Measurements from ENCODE around the gene TSPOAP1. TPM values are rescaled to one million over a fixed set of nuclear protein-coding genes. Genes with fewer than 3 reads are reported as not detected.

TSPOAP1 gene
- total RNA-seq, 4 donors from 2014 or later = 0.72 to 1.6 (median 1.0) TPM

- Histone ChIP-seq H3K36me3 (no peaks in the 10 kb centered on the region), H3K27me3 (no peaks in the 10 kb centered on the region), H3K27ac (no peak overlapping the region), H3K4me3 (no peak overlapping the region), H3K9me3 (no peaks in the 10 kb centered on the region), H3K4me1 (no peaks in the 10 kb centered on the region)
- intact Hi-C loops (cut with DNase I; ENCODE audit: low total_unique reads) (no loop called here), in situ Hi-C loops (cut with MboI; ENCODE audit: low sequenced_read_pairs in 4 of 4) (no loop called here)
- no peak for DNase-seq
- ATAC-seq = no peak
- no peak for TF ChIP-seq CTCF (IDR thresholded peaks at IDR 0.05 in 4 of 5, conservative IDR thresholded peaks at IDR 0.05 in 1 of 5)
- TF ChIP-seq POLR2A (IDR thresholded peaks at IDR 0.05) = no peak
Measured at GRCh38 chr17:58282442-58282841, 46.2 kb downstream of the TSPOAP1 start.

GRCh38 chr17:58281511-58282011 is 47.0 kb downstream of the TSPOAP1 start:
- Histone ChIP-seq H3K27ac (no peak overlapping the region), H3K4me3 (no peak overlapping the region), H3K36me3 (no peaks in the 10 kb centered on the region), H3K4me1 (no peaks in the 10 kb centered on the region), H3K9me3 (no peaks in the 10 kb centered on the region), H3K27me3 (no peaks in the 10 kb centered on the region)
- intact Hi-C loops (cut with DNase I; ENCODE audit: low total_unique reads) = no loop called here
- ATAC-seq (no peak), DNase-seq (no peak)
- in situ Hi-C loops (cut with MboI; ENCODE audit: low sequenced_read_pairs in 4 of 4) = no loop called here
- no peak for TF ChIP-seq POLR2A (IDR thresholded peaks at IDR 0.05)
- TF ChIP-seq CTCF (IDR thresholded peaks at IDR 0.05 in 4 of 5, conservative IDR thresholded peaks at IDR 0.05 in 1 of 5) = no peak

- intact Hi-C loops (cut with DNase I; ENCODE audit: low total_unique reads) (no loop called here), in situ Hi-C loops (cut with MboI; ENCODE audit: low sequenced_read_pairs in 4 of 4) (no loop called here)
- Histone ChIP-seq H3K27ac (no peak within 1 kb of the TSS), H3K4me3 (no peak within 1 kb of the TSS), H3K36me3 (no peaks in the 10 kb centered on the region), H3K4me1 (no peaks in the 10 kb centered on the region), H3K9me3 (no peaks in the 10 kb centered on the region), H3K27me3 (no peaks in the 10 kb centered on the region)
- no peak for TF ChIP-seq CTCF (IDR thresholded peaks at IDR 0.05 in 4 of 5, conservative IDR thresholded peaks at IDR 0.05 in 1 of 5)
- no peak for TF ChIP-seq POLR2A (IDR thresholded peaks at IDR 0.05)
- DNase-seq (no peak), ATAC-seq (no peak)
Measured at GRCh38 chr17:58280480-58281217, 47.9 kb downstream of the TSPOAP1 start, which contains the start of gene MPO. Gene MPO (minus strand): TSS chr17:58280935. CDS start chr17:58280758, 177 bp downstream.

GRCh38 chr17:58279736-58280479 is 48.7 kb downstream of the TSPOAP1 start:
- in situ Hi-C loops (cut with MboI; ENCODE audit: low sequenced_read_pairs in 4 of 4) (no loop called here), intact Hi-C loops (cut with DNase I; ENCODE audit: low total_unique reads) (no loop called here)
- Histone ChIP-seq H3K27ac (no peak overlapping the region), H3K4me1 (no peaks in the 10 kb centered on the region), H3K4me3 (peak overlapping the region in 1 of 4 donors; percentile 29), H3K27me3 (no peaks in the 10 kb centered on the region), H3K36me3 (no peaks in the 10 kb centered on the region), H3K9me3 (no peaks in the 10 kb centered on the region)
- TF ChIP-seq POLR2A (IDR thresholded peaks at IDR 0.05) (no peak), CTCF (IDR thresholded peaks at IDR 0.05 in 4 of 5, conservative IDR thresholded peaks at IDR 0.05 in 1 of 5) (no peak)
- ATAC-seq (no peak), DNase-seq (no peak)

Data from gastrocnemius medialis (tissue), 4 donors.